Heart left ventricle (tissue), 16 donors: ENCODE results near the gene PACSIN1. TPM values are rescaled to one million over a fixed set of nuclear protein-coding genes. Genes with fewer than 3 reads are reported as not detected.

Source experiments
- ATAC-seq, 4 donors: fragments of 200-7000 bp; cut with Tn5 transposase; one replicate each; pipeline ENCODE4 v1.9.1; 2020 to 2022; ENCODE audit warnings: moderate library complexity in 4 of 4, mild to moderate bottlenecking in 3 of 4, moderate number of reproducible peaks in 1 of 4
- DNase-seq, 5 donors: peaks; one replicate each; pipeline ENCODE4 v3.0.0-alpha.2; 2020
- H3K27ac ChIP-seq, 12 donors: fragments of 200-600 bp; sonication (generic) in 4 of 12; one replicate each; pipeline versions ENCODE4 v1.5.0 to v1.8.0; 2016 to 2022; ENCODE audit warnings: mild to moderate bottlenecking in 2 of 12
- H3K27me3 ChIP-seq, 9 donors: fragments of 200-600 bp; sonication (generic) in 2 of 9; one replicate each; pipeline versions ENCODE4 v1.5.1 to v1.8.0; 2016 to 2022; ENCODE audit warnings: mild to moderate bottlenecking in 3 of 9
- H3K36me3 ChIP-seq, 9 donors: fragments of 200-600 bp; sonication (generic) in 2 of 9; one replicate each; pipeline versions ENCODE4 v1.5.0 to v1.8.0; 2018 to 2022; ENCODE audit warnings: mild to moderate bottlenecking in 2 of 9
- H3K4me1 ChIP-seq, 12 donors: fragments of 200-600 bp; sonication (generic) in 4 of 12; one replicate each; pipeline versions ENCODE4 v1.5.0 to v1.8.0; 2016 to 2022; ENCODE audit warnings: mild to moderate bottlenecking in 3 of 12
- H3K4me3 ChIP-seq, 12 donors: fragments of 200-600 bp; sonication (generic) in 4 of 12; one replicate each; pipeline versions ENCODE4 v1.5.0 to v1.8.0; 2017 to 2022; ENCODE audit warnings: mild to moderate bottlenecking in 9 of 12, moderate library complexity in 4 of 12
- H3K9me3 ChIP-seq, 12 donors: fragments of 200-600 bp; sonication (generic) in 4 of 12; one replicate each; pipeline versions ENCODE4 v1.5.0 to v1.8.0; 2016 to 2022; ENCODE audit warnings: mild to moderate bottlenecking in 1 of 12
- POLR2A ChIP-seq, 2 donors: fragments of 450-650 bp; IDR thresholded peaks; one replicate each; pipeline ENCODE4 v1.6.1; 2017; ENCODE audit warnings: antibody characterized with exemption in 2 of 2, mild to moderate bottlenecking in 2 of 2, moderate library complexity in 2 of 2
- WGBS, 4 donors: extraction: QIAGEN DNeasy Blood & Tissue Kit in 2 of 4; methylation state at CpG; one replicate each; pipeline versions ENCODE4 v1.1.5 to v1.1.7; 2013 to 2018; 5-methylcytosine and 5-hydroxymethylcytosine counted together
- intact Hi-C, 10 donors: fragments of 100-400 bp; cut with DNase I; formaldehyde crosslinking; loops; one replicate each; pipeline versions ENCODE4 v1.11.1 to v1.14.2; 2022
- polyA plus RNA-seq, 2 donors: library from polyadenylated mRNA; stranded (reverse); fragments of 200-250 nt; gene quantifications; one replicate each; pipeline ENCODE4 v1.2.3, GENCODE V29; 2013
- total RNA-seq, 9 donors: library from RNA; depleted of rRNA in 2 of 9; stranded (reverse); fragments of >200 nt in 2 of 9; fragmentation: NEBNext Ultra II Directional in 3 of 9; extraction: Animal tissue kit (Norgen Biotek cat#: 25700) in 3 of 9; gene quantifications; one replicate each; pipeline versions ENCODE4 v1.1.0 to v1.2.4, GENCODE V29; 2016 to 2023
- TF ChIP-seq, protein P1 (sequence below), 12 donors: fragments of 200-600 bp; sonication (generic) in 4 of 12; IDR thresholded peaks; one replicate each; pipeline versions ENCODE4 v1.5.0 to v1.8.0; 2018 to 2022; ENCODE audit warnings: antibody characterized with exemption in 12 of 12, mild to moderate bottlenecking in 5 of 12
- donor health status: ischemic (EF 13 %, LVEDD 7.1; RV severe dilation, severe dysfunction).
- donor health status: healthy with polysubstance abuse.
- donor health status: DM: no; HTN: yes; CAD: no.
- donor health status: DM: no; HTN: no; CAD: no.
- donor health status: ischemic (EF 25% LVEDD 6.9; RV normal size, moderate dysfunction).
- donor health status: ischemic (EF 25% LVEDD 5.7; RV mildly dilated, moderate dysfunction).
- donor health status: healthy.
- donor health status: DM: yes; HTN: yes; CAD: no.
- donor health status: ischemic (EF 35%, LVEDD 5.7; RV mildly dilated, moderate dysfunction).
- donor health status: nonischemic (EF 11% LVEDD 7.7; RV severe dilation, severe dysfunction).
- donor health status: DM: yes; HTN: yes; CAD: no.
- donor health status: PGD.
- donor health status: ischemic (EF 29% LVEDD 5.4; RV normal size, mild dysfunction).
- donor health status: nonischemic (EF 23%, LVEDD 6.1; RV moderate dilation, normal function).

PACSIN1 gene
- total and polyA plus RNA-seq, 11 donors = 1.6 to 12.7 (median 6.0) TPM

GRCh38 chr6:34532230-34532629, 66.4 kb downstream of the PACSIN1 start:
- H3K27ac ChIP-seq = peak overlapping the region in 1 of 12 donors; percentile 5
- peak overlapping the region in 6 of 12 donors; percentile 8 to 49 (median 26) for H3K4me3 ChIP-seq
- peak in 1 of 5 donors; percentile 33 for DNase-seq
- ATAC-seq = no peak
- H3K9me3 ChIP-seq = no peaks in the 10 kb centered on the region
- intact Hi-C loops = loop anchor here in 2 of 10 donors (5.0 kb wide), 1 partner anchor 75 kb away; no protein-coding TSS in a partner anchor
- no peak for TF ChIP-seq POLR2A (IDR thresholded peaks at IDR 0.05)
- TF ChIP-seq, protein P1, sequence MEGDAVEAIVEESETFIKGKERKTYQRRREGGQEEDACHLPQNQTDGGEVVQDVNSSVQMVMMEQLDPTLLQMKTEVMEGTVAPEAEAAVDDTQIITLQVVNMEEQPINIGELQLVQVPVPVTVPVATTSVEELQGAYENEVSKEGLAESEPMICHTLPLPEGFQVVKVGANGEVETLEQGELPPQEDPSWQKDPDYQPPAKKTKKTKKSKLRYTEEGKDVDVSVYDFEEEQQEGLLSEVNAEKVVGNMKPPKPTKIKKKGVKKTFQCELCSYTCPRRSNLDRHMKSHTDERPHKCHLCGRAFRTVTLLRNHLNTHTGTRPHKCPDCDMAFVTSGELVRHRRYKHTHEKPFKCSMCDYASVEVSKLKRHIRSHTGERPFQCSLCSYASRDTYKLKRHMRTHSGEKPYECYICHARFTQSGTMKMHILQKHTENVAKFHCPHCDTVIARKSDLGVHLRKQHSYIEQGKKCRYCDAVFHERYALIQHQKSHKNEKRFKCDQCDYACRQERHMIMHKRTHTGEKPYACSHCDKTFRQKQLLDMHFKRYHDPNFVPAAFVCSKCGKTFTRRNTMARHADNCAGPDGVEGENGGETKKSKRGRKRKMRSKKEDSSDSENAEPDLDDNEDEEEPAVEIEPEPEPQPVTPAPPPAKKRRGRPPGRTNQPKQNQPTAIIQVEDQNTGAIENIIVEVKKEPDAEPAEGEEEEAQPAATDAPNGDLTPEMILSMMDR (IDR thresholded peaks at IDR 0.05) = no peak
- 70 to 86% (median 75%) methylated on average over 15 of the region's 15 CpGs for WGBS, 4 donors
- no peaks in the 10 kb centered on the region for H3K36me3 ChIP-seq
- peaks cover 0 to 16% (median 3%) of the 10 kb centered on the region in 12 donors for H3K4me1 ChIP-seq
- no peaks in the 10 kb centered on the region for H3K27me3 ChIP-seq

DNA sequence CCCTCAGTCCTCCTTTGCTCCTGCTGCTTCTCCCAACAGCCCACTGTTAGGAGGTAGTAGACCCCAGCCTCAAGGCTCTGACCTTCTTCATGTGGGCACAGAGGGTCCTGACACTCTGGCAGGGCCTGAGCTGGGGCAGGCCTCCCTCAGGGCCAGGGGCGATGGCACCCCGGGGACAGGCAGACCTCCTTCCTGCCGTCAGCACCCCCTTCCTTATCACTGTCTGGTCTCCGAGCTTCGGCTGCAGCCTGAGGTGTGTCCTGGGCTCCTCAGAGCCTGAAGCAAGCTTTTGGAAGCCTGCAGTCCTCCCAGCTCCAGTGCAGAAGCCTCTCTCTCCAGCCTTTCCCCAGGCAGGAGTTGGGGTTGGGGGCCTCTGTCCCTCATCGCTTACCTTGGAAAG, 68.3 kb downstream of the PACSIN1 start:
- ATAC-seq = no peak
- Histone ChIP-seq H3K4me1 (peaks cover 0 to 12% (median 0%) of the 10 kb centered on the region in 12 donors), H3K27me3 (no peaks in the 10 kb centered on the region), H3K27ac (no peak overlapping the region), H3K4me3 (no peak overlapping the region), H3K9me3 (no peaks in the 10 kb centered on the region), H3K36me3 (no peaks in the 10 kb centered on the region)
- DNase-seq = no peak
- intact Hi-C loops = loop anchor here in 2 of 10 donors (5.0 kb wide), 1 partner anchor 73 kb away; no protein-coding TSS in a partner anchor
- 73 to 87% (median 78%) methylated on average over 3 to 6 of the region's 6 CpGs for WGBS, 4 donors
- TF ChIP-seq, protein P1 (IDR thresholded peaks at IDR 0.05) = no peak
- TF ChIP-seq POLR2A (IDR thresholded peaks at IDR 0.05) = no peak

- ATAC-seq = no peak
- 86 to 98% (median 88%) methylated on average over 7 to 16 of the region's 16 CpGs for WGBS, 4 donors
Observed at GRCh38 chr6:34534656-34535055, 68.8 kb downstream of the PACSIN1 start.

GRCh38 chr6:34535199-34535598, 69.3 kb downstream of the PACSIN1 start:
- DNase-seq (no peak), ATAC-seq (no peak)
- H3K9me3 ChIP-seq = no peaks in the 10 kb centered on the region
- H3K36me3 ChIP-seq = no peaks in the 10 kb centered on the region
- peaks cover 0 to 5% (median 0%) of the 10 kb centered on the region in 12 donors for H3K4me1 ChIP-seq
- H3K27me3 ChIP-seq = no peaks in the 10 kb centered on the region
- intact Hi-C loops = no loop called here
- 91 to 96% (median 94%) methylated on average over 5 to 6 of the region's 6 CpGs for WGBS, 4 donors
- no peak for TF ChIP-seq POLR2A (IDR thresholded peaks at IDR 0.05)
- TF ChIP-seq, protein P1 (IDR thresholded peaks at IDR 0.05) = no peak
- no peak overlapping the region for H3K4me3 ChIP-seq
- H3K27ac ChIP-seq = no peak overlapping the region

More at GRCh38 chr6:34534656-34535055, 68.8 kb downstream of the PACSIN1 start:
- Histone ChIP-seq H3K9me3 (no peaks in the 10 kb centered on the region), H3K36me3 (no peaks in the 10 kb centered on the region), H3K4me3 (no peak overlapping the region), H3K27me3 (no peaks in the 10 kb centered on the region), H3K27ac (no peak overlapping the region), H3K4me1 (peaks cover 0 to 9% (median 0%) of the 10 kb centered on the region in 12 donors)
- intact Hi-C loops = loop anchor here in 2 of 10 donors (5.0 kb wide), 1 partner anchor 73 kb away; no protein-coding TSS in a partner anchor
- no peak for DNase-seq
- TF ChIP-seq POLR2A (IDR thresholded peaks at IDR 0.05) = no peak
- TF ChIP-seq, protein P1 (IDR thresholded peaks at IDR 0.05) = no peak
